B cell (primary cell): Measurements from ENCODE around the gene OSBPL1A. TPM values are rescaled to one million over a fixed set of nuclear protein-coding genes. Genes with fewer than 3 reads are reported as not detected.

Experiments
- ATAC-seq: fragments of 200-7000 bp; cut with Tn5 transposase; one replicate; pipeline ENCODE4 v1.10.0; 2021; ENCODE audit warnings: low read depth, mild to moderate bottlenecking, moderate number of reproducible peaks, moderate library complexity
- CTCF ChIA-PET: fragments of 350-600 bp; sonication (Branson Sonifier 250); formaldehyde crosslinking; loops from one replicate; lab custom pipeline; 2021; ENCODE audit warnings: antibody characterized with exemption, inconsistent platforms; lab: Charles Lee
- POLR2A ChIA-PET: fragments of 350-600 bp; sonication (Branson Sonifier 250); formaldehyde crosslinking; loops from one replicate; lab custom pipeline; 2021; ENCODE audit warnings: antibody characterized with exemption; lab: Charles Lee
- DNase-seq: peaks from one replicate; pipeline ENCODE4 v3.0.0; 2013
- H2AFZ ChIP-seq: 2 replicates; pipeline ENCODE4 v1.6.1; 2012; ENCODE audit warnings: mild to moderate bottlenecking, low read depth, low read length; ENCODE audit not compliant: insufficient read depth, poor library complexity, severe bottlenecking
- H3K27ac ChIP-seq, 2 donors: 1 replicate in 1 of 2; 2 replicates in 1 of 2; pipeline ENCODE4 v1.5.1; 2012 to 2013; ENCODE audit warnings: low read length in 2 of 2, mild to moderate bottlenecking in 2 of 2, moderate library complexity in 1 of 2
- H3K27me3 ChIP-seq, 4 experiments: fragments of 200-600 bp in 1 of 4; sonication (generic) in 1 of 4; replicated peaks in 1 of 4; 1 replicate in 2 of 4; 2 replicates in 2 of 4; pipeline versions ENCODE4 v1.6.1 to v1.7.0; 2013 to 2016; ENCODE audit warnings: low read length in 3 of 4, mild to moderate bottlenecking in 2 of 4, mixed read lengths in 1 of 4, moderate library complexity in 1 of 4; ENCODE audit not compliant: insufficient read depth in 4 of 4, control insufficient read depth in 3 of 4; ENCODE audit errors: control extremely low read depth in 1 of 4
- H3K36me3 ChIP-seq, 2 experiments: replicated peaks in 1 of 2; 1 replicate in 1 of 2; 2 replicates in 1 of 2; pipeline versions ENCODE4 v1.6.1 to v1.7.1; 2013; ENCODE audit warnings: low read length in 1 of 2; ENCODE audit not compliant: insufficient read depth in 2 of 2, control insufficient read depth in 1 of 2; ENCODE audit errors: control extremely low read depth in 1 of 2, extremely low read depth in 1 of 2
- H3K4me1 ChIP-seq, 2 donors: fragments of 200-600 bp in 1 of 2; sonication (generic) in 1 of 2; 1 replicate in 1 of 2; 2 replicates in 1 of 2; pipeline versions ENCODE4 v1.5.1 to v1.6.1; 2013 to 2017; ENCODE audit warnings: low read length in 2 of 2; ENCODE audit not compliant: control insufficient read depth in 2 of 2, insufficient read depth in 2 of 2
- H3K4me2 ChIP-seq: replicated peaks from 2 replicates; pipeline ENCODE3; 2012; ENCODE audit warnings: mild to moderate bottlenecking, low read depth, low read length; ENCODE audit not compliant: poor library complexity, severe bottlenecking
- H3K4me3 ChIP-seq, 5 experiments: fragments of 200-600 bp in 1 of 5; sonication (generic) in 1 of 5; 1 replicate in 3 of 5; 2 replicates in 2 of 5; pipeline versions ENCODE4 v1.5.1 to v1.7.0; 2011 to 2016; ENCODE audit warnings: low read length in 4 of 5, mild to moderate bottlenecking in 4 of 5, low read depth in 2 of 5, control low read depth in 1 of 5, moderate library complexity in 1 of 5; ENCODE audit not compliant: insufficient read depth in 1 of 5; ENCODE audit errors: control extremely low read depth in 1 of 5, extremely low read depth in 1 of 5
- H3K79me2 ChIP-seq: fragments of 200-600 bp; sonication (generic); one replicate; pipeline ENCODE4 v1.6.0; 2016; ENCODE audit warnings: low read length; ENCODE audit not compliant: control insufficient read depth, insufficient read depth
- H3K9ac ChIP-seq: fragments of 200-600 bp; sonication (generic); 2 replicates; pipeline ENCODE4 v1.6.1; 2017; ENCODE audit warnings: mild to moderate bottlenecking, low read length, moderate library complexity
- H3K9me3 ChIP-seq, 3 donors: one replicate each; pipeline versions ENCODE4 v1.6.1 to v1.7.1; 2013; ENCODE audit warnings: low read length in 2 of 3; ENCODE audit not compliant: control insufficient read depth in 2 of 3, insufficient read depth in 1 of 3; ENCODE audit errors: control extremely low read depth in 1 of 3
- H4K20me1 ChIP-seq: 2 replicates; pipeline ENCODE4 v1.6.0; 2012; ENCODE audit warnings: mild to moderate bottlenecking, low read length; ENCODE audit not compliant: insufficient read depth, control insufficient read depth, poor library complexity, severe bottlenecking
- H3K27ac Mint-ChIP-seq: one replicate; pipeline ENCODE4 v1.8.0; 2021; ENCODE audit warnings: mixed read lengths
- H3K27me3 Mint-ChIP-seq: one replicate; pipeline ENCODE4 v1.8.0; 2021; ENCODE audit warnings: mixed read lengths
- H3K4me1 Mint-ChIP-seq: one replicate; pipeline ENCODE4 v1.8.0; 2021; ENCODE audit warnings: mixed read lengths
- H3K4me3 Mint-ChIP-seq: one replicate; pipeline ENCODE4 v1.8.0; 2021; ENCODE audit warnings: mixed read lengths
- H3K9me3 Mint-ChIP-seq: one replicate; pipeline ENCODE4 v1.8.0; 2022; ENCODE audit warnings: mixed read lengths; ENCODE audit not compliant: insufficient read depth
- CTCF ChIP-seq: fragments of 200-600 bp; IDR thresholded peaks from one replicate; pipeline ENCODE4 v1.8.0; 2022; ENCODE audit warnings: antibody characterized with exemption, mild to moderate bottlenecking
- EZH2 ChIP-seq: IDR thresholded peaks from 2 replicates; pipeline ENCODE4 v1.6.1; 2012; ENCODE audit warnings: borderline replicate concordance, low read depth, mild to moderate bottlenecking, moderate library complexity, low read length; ENCODE audit not compliant: insufficient read depth, poor library complexity, severe bottlenecking
- WGBS: methylation state at CpG from one replicate; pipeline ENCODE4 v1.1.5; 2013; ENCODE audit warnings: missing lambda C conversion rate; ENCODE audit not compliant: insufficient coverage; 5-methylcytosine and 5-hydroxymethylcytosine counted together
- intact Hi-C: fragments of 100-400 bp; cut with micrococcal nuclease; formaldehyde crosslinking; loops from one replicate; pipeline ENCODE4 v1.10.0; 2022
- polyA plus RNA-seq: library from polyadenylated mRNA; depleted of rRNA; stranded (reverse); fragments of >200 nt; gene quantifications from 2 replicates; pipeline ENCODE4 v1.2.3, GENCODE V29; 2012
- total RNA-seq, 2 donors: library from RNA; stranded (reverse); fragments of 120-200 nt in 1 of 2; gene quantifications; 1 replicate in 1 of 2; 2 replicates in 1 of 2; pipeline versions ENCODE4 v1.2.3 to v1.2.4, GENCODE V29; 2013 to 2022

OSBPL1A gene
- total and polyA plus RNA-seq, 2 donors (not counting 1 experiment from before 2014, with no cell fraction given), result 0.57 to 0.86 TPM

DNA sequence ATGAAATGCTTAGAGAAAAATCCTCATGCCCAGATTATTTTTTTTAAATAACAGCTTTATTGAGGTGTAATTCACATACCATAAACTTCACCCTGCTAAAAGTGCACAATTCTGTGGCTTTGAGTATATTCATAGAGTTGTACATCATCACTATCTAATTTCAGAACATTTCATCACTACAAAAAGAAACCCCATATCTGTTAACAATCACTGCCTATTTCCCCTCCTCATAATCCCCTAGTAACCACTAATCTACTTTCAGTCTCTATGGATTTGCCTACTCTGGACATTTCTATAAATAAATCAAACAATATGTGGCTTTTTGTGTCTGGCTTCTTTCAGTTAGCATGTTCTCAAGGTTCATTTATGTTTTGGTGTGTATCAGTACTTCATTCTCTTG, 51.4 kb downstream of the OSBPL1A start:
- H3K27ac ChIP-seq, result no peak overlapping the region
- H3K79me2 ChIP-seq, result no peaks in the 10 kb centered on the region
- intact Hi-C loops, result no loop called here
- Mint-ChIP-seq H3K27ac (no peak overlapping the region), H3K4me3 (no peak overlapping the region), H3K9me3 (no peaks in the 10 kb centered on the region), H3K27me3 (peaks cover 4% of the 10 kb centered on the region), H3K4me1 (no peaks in the 10 kb centered on the region)
- no peaks in the 10 kb centered on the region for H3K27me3 ChIP-seq
- no peaks in the 10 kb centered on the region for H4K20me1 ChIP-seq
- TF ChIP-seq CTCF (no peak), EZH2 (no peak)
- H2AFZ ChIP-seq, result no peak overlapping the region
- H3K9ac ChIP-seq, result no peak overlapping the region
- H3K9me3 ChIP-seq, result no peaks in the 10 kb centered on the region
- CTCF ChIA-PET, result interaction anchor here (1.3 to 1.6 kb wide), 2 partner anchors 14 to 15 kb away, joined by 3 to 4 read pairs; no protein-coding TSS in a partner anchor
- H3K4me1 ChIP-seq, result no peaks in the 10 kb centered on the region
- ATAC-seq, result no peak
- no peak for DNase-seq
- H3K4me2 ChIP-seq, result no peak overlapping the region
- POLR2A ChIA-PET, result no interaction called here
- H3K36me3 ChIP-seq, result no peaks in the 10 kb centered on the region
- no peak overlapping the region for H3K4me3 ChIP-seq

GRCh38 chr18:24344509-24344908, 53.1 kb downstream of the OSBPL1A start:
- Mint-ChIP-seq H3K27ac (no peak overlapping the region), H3K4me3 (no peak overlapping the region), H3K9me3 (no peaks in the 10 kb centered on the region), H3K4me1 (no peaks in the 10 kb centered on the region), H3K27me3 (peaks cover 4% of the 10 kb centered on the region)
- no peak for ATAC-seq
- Histone ChIP-seq H3K27me3 (no peaks in the 10 kb centered on the region), H3K4me2 (no peak overlapping the region), H3K4me1 (no peaks in the 10 kb centered on the region), H3K4me3 (no peak overlapping the region), H3K27ac (no peak overlapping the region), H3K36me3 (no peaks in the 10 kb centered on the region), H4K20me1 (no peaks in the 10 kb centered on the region), H3K9me3 (no peaks in the 10 kb centered on the region), H3K9ac (no peak overlapping the region), H3K79me2 (no peaks in the 10 kb centered on the region), H2AFZ (no peak overlapping the region)
- 100% methylated on average over 5 of the region's 6 CpGs for WGBS
- POLR2A ChIA-PET, result no interaction called here
- CTCF ChIA-PET, result no interaction called here
- DNase-seq, result no peak
- intact Hi-C loops, result no loop called here
- TF ChIP-seq EZH2, result no peak
- TF ChIP-seq CTCF, result no peak
